Tibial artery (tissue), 4 donors: Measurements from ENCODE around the gene SEL1L3.
A peak's percentile ranks its signal among the peaks of the same experiment; 100 is the strongest.

Experiments used
- DNase-seq, 2 donors: peaks; one replicate each; pipeline ENCODE4 v3.0.0-alpha.2; 2019
- H3K27ac ChIP-seq, 2 donors: fragments of 200-600 bp; sonication (generic) in 1 of 2; 1 replicate in 1 of 2; 2 replicates in 1 of 2; pipeline ENCODE4 v1.5.1; 2018 to 2019; ENCODE audit warnings: mild to moderate bottlenecking in 1 of 2
- H3K27me3 ChIP-seq, 2 donors: fragments of 200-600 bp; sonication (generic) in 1 of 2; one replicate each; pipeline versions ENCODE4 v1.5.1 to v1.6.0; 2016 to 2019
- H3K36me3 ChIP-seq, 3 donors: fragments of 200-600 bp; sonication (generic) in 2 of 3; one replicate each; pipeline ENCODE4 v1.5.1; 2016 to 2019; ENCODE audit warnings: mild to moderate bottlenecking in 2 of 3
- H3K4me1 ChIP-seq, 4 donors: fragments of 200-600 bp; sonication (generic) in 2 of 4; 1 replicate in 3 of 4; 2 replicates in 1 of 4; pipeline ENCODE4 v1.5.1; 2016 to 2019
- H3K4me3 ChIP-seq, 2 donors: fragments of 200-600 bp; sonication (generic) in 1 of 2; 1 replicate in 1 of 2; 2 replicates in 1 of 2; pipeline ENCODE4 v1.5.1; 2018 to 2019; ENCODE audit warnings: mild to moderate bottlenecking in 2 of 2
- H3K9me3 ChIP-seq, 3 donors: fragments of 200-600 bp; sonication (generic) in 1 of 3; one replicate each; pipeline ENCODE4 v1.5.1; 2016 to 2019
- intact Hi-C: fragments of 100-400 bp; cut with DNase I; formaldehyde crosslinking; loops from one replicate; pipeline ENCODE4 v1.15.0; 2023; ENCODE audit warnings: low total_unique reads
- TF ChIP-seq, protein P1 (sequence below), 2 experiments: fragments of 200-600 bp in 1 of 2; fragments of 450-650 bp in 1 of 2; IDR thresholded peaks; one replicate each; pipeline ENCODE4 v1.5.1; 2017 to 2019; ENCODE audit warnings: antibody characterized with exemption in 2 of 2, mild to moderate bottlenecking in 1 of 2, moderate library complexity in 1 of 2

The SEL1L3 gene

DNA sequence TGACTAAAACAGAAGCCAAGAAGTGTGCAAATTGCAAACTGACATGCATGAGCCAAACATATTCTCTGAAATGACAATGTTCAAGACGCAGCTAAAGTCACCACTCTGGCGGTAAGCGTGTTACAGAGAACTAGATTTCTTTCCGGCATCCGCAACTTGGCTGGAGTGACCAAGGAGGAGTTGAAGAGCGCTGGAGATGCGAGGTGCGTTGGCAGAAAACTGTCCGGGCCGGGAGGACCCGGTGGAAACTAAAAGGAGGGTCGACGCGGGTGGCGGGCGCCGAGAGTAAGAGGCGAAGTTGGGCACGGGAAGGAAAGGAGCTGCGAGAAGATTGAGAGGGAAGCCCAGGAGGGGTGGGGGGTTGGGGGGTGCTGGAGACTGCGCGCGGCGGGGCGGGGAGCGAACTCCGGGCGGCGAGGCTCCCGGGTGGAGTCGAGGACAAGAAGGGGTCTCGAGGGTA lies 807 bp downstream of the SEL1L3 start:
- Histone ChIP-seq H3K27ac (no peak overlapping the region), H3K9me3 (no peaks in the 10 kb centered on the region), H3K4me3 (peak overlapping the region; percentile 49 to 58), H3K4me1 (peaks cover 0 to 21% (median 10%) of the 10 kb centered on the region in 4 donors), H3K36me3 (no peaks in the 10 kb centered on the region), H3K27me3 (peaks cover 0 to 43% of the 10 kb centered on the region in 2 donors)
- intact Hi-C loops = no loop called here
- TF ChIP-seq, protein P1, sequence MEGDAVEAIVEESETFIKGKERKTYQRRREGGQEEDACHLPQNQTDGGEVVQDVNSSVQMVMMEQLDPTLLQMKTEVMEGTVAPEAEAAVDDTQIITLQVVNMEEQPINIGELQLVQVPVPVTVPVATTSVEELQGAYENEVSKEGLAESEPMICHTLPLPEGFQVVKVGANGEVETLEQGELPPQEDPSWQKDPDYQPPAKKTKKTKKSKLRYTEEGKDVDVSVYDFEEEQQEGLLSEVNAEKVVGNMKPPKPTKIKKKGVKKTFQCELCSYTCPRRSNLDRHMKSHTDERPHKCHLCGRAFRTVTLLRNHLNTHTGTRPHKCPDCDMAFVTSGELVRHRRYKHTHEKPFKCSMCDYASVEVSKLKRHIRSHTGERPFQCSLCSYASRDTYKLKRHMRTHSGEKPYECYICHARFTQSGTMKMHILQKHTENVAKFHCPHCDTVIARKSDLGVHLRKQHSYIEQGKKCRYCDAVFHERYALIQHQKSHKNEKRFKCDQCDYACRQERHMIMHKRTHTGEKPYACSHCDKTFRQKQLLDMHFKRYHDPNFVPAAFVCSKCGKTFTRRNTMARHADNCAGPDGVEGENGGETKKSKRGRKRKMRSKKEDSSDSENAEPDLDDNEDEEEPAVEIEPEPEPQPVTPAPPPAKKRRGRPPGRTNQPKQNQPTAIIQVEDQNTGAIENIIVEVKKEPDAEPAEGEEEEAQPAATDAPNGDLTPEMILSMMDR (IDR thresholded peaks at IDR 0.05) = no peak
- DNase-seq = no peak

DNA sequence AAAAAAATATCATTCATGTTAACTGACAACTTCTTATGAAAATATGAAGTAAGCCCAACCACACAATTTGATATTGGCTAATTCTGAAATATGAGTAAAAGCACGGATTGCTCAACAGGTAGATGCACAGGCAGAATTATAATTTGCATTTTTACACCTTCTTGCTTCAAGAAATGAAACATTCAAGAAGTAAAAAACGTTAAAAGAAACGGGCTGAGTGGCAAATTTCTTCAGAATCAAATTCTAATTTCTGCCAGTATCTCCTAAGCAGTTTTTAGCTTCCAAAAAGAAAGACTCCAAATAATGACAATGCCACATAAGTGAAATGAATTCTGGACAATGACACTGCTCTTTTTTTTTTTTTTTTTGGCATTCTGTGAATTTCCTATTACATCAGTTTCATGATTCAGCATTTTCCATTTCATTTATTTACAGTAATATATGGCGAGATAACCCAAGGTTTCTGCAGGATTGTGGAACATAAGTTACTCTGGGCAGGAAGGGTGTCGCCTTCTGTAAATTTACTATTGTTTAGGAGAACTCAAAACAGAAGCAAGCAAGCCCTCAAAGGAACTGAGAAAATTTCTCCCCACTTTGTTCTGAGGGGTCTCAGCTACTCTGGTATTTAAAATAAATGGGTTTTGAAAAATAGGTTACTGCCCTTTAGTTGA lies 1.4 kb downstream of the SEL1L3 start:
- Histone ChIP-seq H3K27me3 (peaks cover 0 to 43% of the 10 kb centered on the region in 2 donors), H3K27ac (no peak overlapping the region), H3K9me3 (no peaks in the 10 kb centered on the region), H3K36me3 (no peaks in the 10 kb centered on the region), H3K4me1 (peaks cover 0 to 21% (median 10%) of the 10 kb centered on the region in 4 donors), H3K4me3 (peak overlapping the region; percentile 49 to 58)
- no peak for DNase-seq
- TF ChIP-seq, protein P1 (IDR thresholded peaks at IDR 0.05) = no peak
- intact Hi-C loops = no loop called here

DNA sequence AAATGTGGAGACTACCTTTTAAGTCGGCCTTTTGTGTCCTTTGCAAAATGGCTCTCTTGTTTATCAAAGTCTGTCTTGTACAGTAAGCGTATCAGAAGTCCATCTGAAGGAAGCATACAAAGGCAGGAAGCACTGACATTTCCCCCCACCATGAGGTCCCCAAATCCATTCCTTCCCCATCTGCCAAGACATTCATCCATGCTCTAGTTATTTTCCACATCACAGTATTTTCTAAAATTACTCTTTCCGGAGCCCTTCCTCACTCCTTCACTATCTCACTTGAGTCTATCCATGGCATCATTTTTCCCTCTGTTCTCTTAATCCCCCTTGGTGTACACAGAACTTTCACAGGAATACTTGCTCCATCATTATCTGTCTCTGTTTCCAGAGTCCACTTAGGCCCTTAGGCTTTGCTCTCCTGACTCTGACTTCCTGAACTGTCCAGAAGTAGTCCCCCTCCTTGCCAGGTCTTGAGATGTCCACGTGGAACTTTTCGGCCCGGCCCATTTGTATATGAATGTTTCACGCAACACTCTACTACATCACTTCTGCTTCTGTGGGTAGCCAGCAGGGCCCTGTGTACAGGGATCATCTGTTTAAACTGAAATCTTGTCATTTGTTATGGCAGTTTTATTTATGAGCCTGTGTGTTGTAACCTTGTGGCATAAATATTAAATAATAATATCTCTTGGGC lies 2.1 kb downstream of the SEL1L3 start:
- TF ChIP-seq, protein P1 (IDR thresholded peaks at IDR 0.05) = no peak
- H3K4me3 ChIP-seq = no peak overlapping the region
- intact Hi-C loops = no loop called here
- no peak for DNase-seq
- H3K9me3 ChIP-seq = no peaks in the 10 kb centered on the region
- H3K27me3 ChIP-seq = peaks cover 0 to 43% of the 10 kb centered on the region in 2 donors
- no peaks in the 10 kb centered on the region for H3K36me3 ChIP-seq
- no peak overlapping the region for H3K27ac ChIP-seq
- peaks cover 0 to 21% (median 10%) of the 10 kb centered on the region in 4 donors for H3K4me1 ChIP-seq

DNA sequence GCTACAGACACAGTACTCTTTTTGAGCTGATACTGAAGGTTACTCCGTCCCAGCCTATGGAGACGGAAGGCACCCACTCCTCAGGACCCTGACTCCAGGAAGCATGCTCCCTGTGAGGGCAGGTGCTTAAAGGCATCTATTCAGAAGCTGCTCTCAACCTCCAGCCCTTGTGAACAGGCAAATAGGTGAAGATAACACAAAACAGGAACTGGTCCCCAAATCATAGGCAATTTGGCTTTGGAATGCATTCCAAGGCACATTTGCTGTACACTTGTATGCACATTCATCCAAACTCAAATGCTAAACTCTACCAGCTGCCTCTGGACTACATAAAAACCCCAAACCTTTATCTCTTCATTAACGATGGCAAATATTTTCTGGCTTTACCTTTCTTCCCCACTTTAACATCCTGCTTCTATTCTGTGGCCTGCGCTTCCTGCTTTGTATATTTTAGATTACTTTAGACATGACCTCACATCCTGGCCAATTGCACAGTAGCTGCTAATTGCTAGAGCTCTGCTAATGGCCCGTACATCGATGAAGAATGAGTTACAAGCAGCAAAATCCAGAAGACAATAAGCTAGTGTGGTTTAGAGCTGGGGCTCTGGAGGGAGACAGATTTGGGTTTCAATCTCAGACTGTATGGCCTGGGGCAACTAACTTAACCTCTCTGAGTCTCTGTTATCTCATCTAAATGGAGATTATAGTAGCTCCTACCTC lies 3.2 kb downstream of the SEL1L3 start:
- intact Hi-C loops = no loop called here
- Histone ChIP-seq H3K4me1 (peaks cover 0 to 21% (median 10%) of the 10 kb centered on the region in 4 donors), H3K4me3 (no peak overlapping the region), H3K36me3 (no peaks in the 10 kb centered on the region), H3K9me3 (no peaks in the 10 kb centered on the region), H3K27me3 (peaks cover 0 to 43% of the 10 kb centered on the region in 2 donors), H3K27ac (no peak overlapping the region)
- DNase-seq = no peak
- TF ChIP-seq, protein P1 (IDR thresholded peaks at IDR 0.05) = no peak

DNA sequence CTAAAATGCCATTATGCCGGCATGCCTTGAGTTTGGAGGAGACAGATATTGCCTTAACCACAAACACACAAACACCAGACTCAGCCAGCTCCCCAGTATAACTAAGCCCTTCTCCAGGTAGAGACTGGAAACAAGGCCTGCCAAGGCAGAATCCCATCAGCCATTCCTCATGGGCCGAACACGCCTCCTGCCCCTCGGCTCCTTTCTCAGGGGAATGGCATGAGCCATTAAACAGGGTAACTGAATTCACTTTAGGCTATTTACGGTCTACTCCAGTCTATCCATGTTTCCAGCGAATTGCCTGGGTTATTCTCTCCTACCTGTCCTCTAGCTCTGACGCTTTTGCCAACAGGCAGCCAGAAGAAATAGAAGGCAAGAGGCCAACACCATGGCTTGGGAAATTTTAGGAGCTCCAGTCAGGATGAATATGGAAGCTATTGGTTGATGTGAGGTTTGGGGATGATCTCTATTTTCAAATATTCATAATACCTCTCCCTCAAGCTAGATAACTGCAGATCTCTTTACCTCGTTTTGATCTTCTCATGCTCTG lies 4.9 kb downstream of the SEL1L3 start:
- Histone ChIP-seq H3K4me1 (peaks cover 0 to 15% (median 10%) of the 10 kb centered on the region in 4 donors), H3K36me3 (no peaks in the 10 kb centered on the region), H3K9me3 (no peaks in the 10 kb centered on the region), H3K27ac (no peak overlapping the region), H3K27me3 (peaks cover 0 to 40% of the 10 kb centered on the region in 2 donors), H3K4me3 (no peak overlapping the region)
- no peak for DNase-seq
- intact Hi-C loops = no loop called here
- TF ChIP-seq, protein P1 (IDR thresholded peaks at IDR 0.05) = no peak
